HG02852 (cell line): ENCODE measurements around the gene USB1.

Experiments used
- ATAC-seq: cut with Tn5 transposase; IDR thresholded peaks from one replicate; pipeline ENCODE4 v1.9.1; 2021; ENCODE audit warnings: mild to moderate bottlenecking, moderate library complexity; ENCODE audit not compliant: unreplicated experiment

USB1 gene

GRCh38 chr16:58013201-58013956 lies 12.2 kb downstream of the USB1 start:
- no peak for ATAC-seq

GRCh38 chr16:58016840-58017446 lies 15.7 kb downstream of the USB1 start:
- ATAC-seq = no peak

- ATAC-seq = no peak
Measured at GRCh38 chr16:58018803-58019202, 17.6 kb downstream of the USB1 start.

GRCh38 chr16:58019866-58020538 lies 18.8 kb downstream of the USB1 start:
- ATAC-seq = no peak

- ATAC-seq = no peak
Measured at GRCh38 chr16:58020628-58021521, 19.7 kb downstream of the USB1 start.

- no peak for ATAC-seq
Measured at GRCh38 chr16:58021661-58022551, 20.7 kb downstream of the USB1 start.

GRCh38 chr16:58022601-58023371 lies 21.6 kb downstream of the USB1 start:
- no peak for ATAC-seq

GRCh38 chr16:58024486-58025350 lies 23.5 kb downstream of the USB1 start:
- no peak for ATAC-seq

- ATAC-seq = peak; percentile 55
Measured at GRCh38 chr16:58025351-58026138, 24.3 kb downstream of the USB1 start, which contains the start of gene MMP15. Gene MMP15, plus strand, starts transcription at chr16:58025754. Its CDS starts 597 bp downstream, at chr16:58026351.

GRCh38 chr16:58026139-58026704 lies 25.0 kb downstream of the USB1 start:
- peak; percentile 25 for ATAC-seq

- no peak for ATAC-seq
Measured at GRCh38 chr16:58026705-58027160, 25.5 kb downstream of the USB1 start.

GRCh38 chr16:58027161-58027915 lies 26.1 kb downstream of the USB1 start:
- ATAC-seq = no peak

GRCh38 chr16:58027916-58028455 lies 26.8 kb downstream of the USB1 start:
- no peak for ATAC-seq

GRCh38 chr16:58028541-58029070 lies 27.4 kb downstream of the USB1 start:
- no peak for ATAC-seq

- ATAC-seq = no peak
Measured at GRCh38 chr16:58029410-58029809, 28.2 kb downstream of the USB1 start.
